ENCODE results near the gene BCAS3. TPM values are rescaled to one million over a fixed set of nuclear protein-coding genes. Genes with fewer than 3 reads are reported as not detected.

The BCAS3 gene
- total and polyA plus RNA-seq, 5 donors from 2014 or later: 29.7 to 59.1 (median 33.9) TPM

DNA sequence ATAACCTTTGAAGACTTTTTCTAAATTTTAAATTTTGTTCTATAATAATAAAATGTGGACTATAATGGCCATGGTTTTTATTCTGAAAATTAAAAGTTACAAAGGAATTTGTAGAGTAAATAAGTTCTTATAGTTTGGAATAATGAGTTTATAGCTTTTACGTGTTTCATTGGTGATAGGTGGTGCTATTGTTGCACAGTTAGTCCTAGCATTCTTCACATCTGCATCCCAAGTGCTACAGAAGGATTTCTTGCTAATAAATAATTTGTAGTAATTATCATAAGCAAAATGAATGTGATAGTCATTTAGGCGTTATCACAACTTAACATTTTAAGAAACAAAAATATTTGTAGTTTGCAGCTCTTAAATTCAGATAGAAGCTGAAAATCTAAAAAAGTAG, 67.9 kb downstream of the BCAS3 start:
- H3K4me3 ChIP-seq (ENCODE audit: low read depth, low read length): no peak overlapping the region
- Mint-ChIP-seq H3K9me3 (peaks cover 0 to under 1% (median 0%) of the 10 kb centered on the region in 7 donors), H3K27me3 (no peaks in the 10 kb centered on the region), H3K36me3 (peaks cover 23% of the 10 kb centered on the region), H3K4me3 (no peak overlapping the region), H3K27ac (no peak overlapping the region), H3K4me1 (peaks cover 0 to 8% (median 7%) of the 10 kb centered on the region in 4 donors)
- H3K27me3 ChIP-seq (ENCODE audit: control insufficient read depth, insufficient read depth, low read length): no peaks in the 10 kb centered on the region
- H3K27ac ChIP-seq (ENCODE audit: insufficient read depth, low read length, poor library complexity, severe bottlenecking): no peak overlapping the region
- ATAC-seq (ENCODE audit: low read depth in 2 of 2) (no peak), DNase-seq (no peak)
- no peaks in the 10 kb centered on the region for H3K4me1 ChIP-seq (ENCODE audit: control insufficient read depth, insufficient read depth, low read length, poor library complexity, severe bottlenecking)
- H3K36me3 ChIP-seq (ENCODE audit: control insufficient read depth, insufficient read depth, low read length): peaks cover 4% of the 10 kb centered on the region
- peaks cover 0 to 2% of the 10 kb centered on the region in 2 experiments for H3K9me3 ChIP-seq (ENCODE audit: control insufficient read depth in 2 of 2, low read length in 2 of 2)

DNA sequence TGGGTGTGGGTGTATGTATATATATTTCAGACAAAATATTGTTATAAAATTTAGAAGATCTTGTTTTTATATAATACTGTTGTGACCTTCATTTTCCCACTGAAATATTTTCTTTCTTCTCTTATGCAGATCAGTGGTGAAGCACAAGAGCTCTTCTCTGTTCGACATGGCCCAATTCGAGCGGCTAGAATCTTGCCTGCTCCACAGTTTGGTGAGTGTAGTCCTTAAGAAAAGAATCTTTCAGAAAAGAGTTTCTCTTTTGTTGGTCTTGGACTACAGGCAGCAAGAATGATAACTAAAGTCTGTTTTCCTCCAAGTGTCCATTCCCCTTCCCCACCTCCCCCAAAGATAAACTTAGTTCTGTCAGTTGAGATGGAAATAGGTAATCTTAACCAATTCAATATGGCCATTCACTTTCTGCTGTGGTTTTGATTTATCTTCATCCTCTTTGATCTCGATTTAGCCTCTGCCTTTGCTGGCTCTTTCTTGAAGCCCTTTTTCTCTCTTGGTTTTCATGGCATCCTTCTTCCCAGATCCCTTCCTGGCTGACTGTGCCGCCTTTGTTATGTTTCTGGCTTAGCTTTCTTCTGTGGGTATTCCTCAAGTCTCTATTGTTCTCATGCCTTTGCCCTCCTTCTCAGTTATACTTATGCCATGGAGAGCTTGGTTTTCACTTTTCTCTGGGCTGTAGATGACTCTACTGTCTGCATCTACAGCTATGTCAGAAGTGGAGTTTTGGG, 69.6 kb downstream of the BCAS3 start:
- Histone ChIP-seq H3K4me1 (ENCODE audit: control insufficient read depth, insufficient read depth, low read length, poor library complexity, severe bottlenecking) (no peaks in the 10 kb centered on the region), H3K9me3 (ENCODE audit: control insufficient read depth in 2 of 2, low read length in 2 of 2) (peaks cover 0 to 5% of the 10 kb centered on the region in 2 experiments), H3K27me3 (ENCODE audit: control insufficient read depth, insufficient read depth, low read length) (no peaks in the 10 kb centered on the region), H3K4me3 (ENCODE audit: low read depth, low read length) (no peak overlapping the region), H3K27ac (ENCODE audit: insufficient read depth, low read length, poor library complexity, severe bottlenecking) (no peak overlapping the region), H3K36me3 (ENCODE audit: control insufficient read depth, insufficient read depth, low read length) (peaks cover 4% of the 10 kb centered on the region)
- ATAC-seq (ENCODE audit: low read depth in 2 of 2) (no peak), DNase-seq (no peak)
- H3K27me3 Mint-ChIP-seq: no peaks in the 10 kb centered on the region
- peak overlapping the region in 1 of 3 donors; percentile 66 for H3K27ac Mint-ChIP-seq
- H3K4me1 Mint-ChIP-seq: peaks cover 0 to 9% (median 7%) of the 10 kb centered on the region in 4 donors
- peaks cover 0 to 3% (median 0%) of the 10 kb centered on the region in 7 donors for H3K9me3 Mint-ChIP-seq
- no peak overlapping the region for H3K4me3 Mint-ChIP-seq
- H3K36me3 Mint-ChIP-seq: peaks cover 22% of the 10 kb centered on the region

DNA sequence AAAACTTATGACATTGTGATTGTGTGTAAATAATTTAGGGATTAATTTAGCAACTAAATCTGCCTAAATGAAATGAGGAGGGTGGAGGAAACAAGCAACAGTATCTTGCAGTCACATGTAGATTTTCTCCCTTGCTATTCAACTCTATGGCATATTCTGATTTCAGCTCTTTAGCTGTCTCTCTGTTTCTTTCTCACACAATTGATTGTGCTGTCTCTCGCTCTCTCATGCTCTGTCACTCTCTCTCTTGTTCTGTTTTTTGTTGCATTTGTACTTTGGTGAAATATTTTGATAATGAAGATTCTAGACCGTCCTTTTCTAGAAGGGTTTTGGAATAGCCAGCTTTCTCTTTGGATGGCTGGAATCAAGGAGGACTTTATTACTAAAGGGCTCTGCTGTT, 70.6 kb downstream of the BCAS3 start:
- no peak overlapping the region for H3K27ac Mint-ChIP-seq

DNA sequence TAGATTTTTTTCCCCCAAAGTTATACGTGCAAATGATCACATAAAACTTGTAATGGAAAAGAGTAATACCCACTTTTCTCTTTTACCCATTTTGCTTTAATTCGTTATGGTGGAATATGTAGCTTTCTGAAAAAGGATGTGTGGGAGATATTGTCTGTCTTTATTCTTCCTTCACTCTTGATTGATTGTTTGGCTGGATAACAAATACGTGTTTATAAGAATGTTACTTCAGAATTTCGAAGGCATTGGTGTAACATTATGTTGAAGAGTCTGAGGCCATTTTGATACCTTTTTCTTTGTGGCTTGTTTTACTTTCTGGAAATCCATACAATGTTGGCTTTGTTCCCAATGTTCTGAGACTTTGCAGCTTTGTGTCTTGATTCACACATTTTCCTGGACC, 71.4 kb downstream of the BCAS3 start:
- no peak overlapping the region for H3K27ac Mint-ChIP-seq
- no peak overlapping the region for H3K4me3 Mint-ChIP-seq
- peaks cover 23% of the 10 kb centered on the region for H3K36me3 Mint-ChIP-seq
- Histone ChIP-seq H3K27me3 (ENCODE audit: control insufficient read depth, insufficient read depth, low read length) (no peaks in the 10 kb centered on the region), H3K4me3 (ENCODE audit: low read depth, low read length) (no peak overlapping the region), H3K9me3 (ENCODE audit: control insufficient read depth in 2 of 2, low read length in 2 of 2) (peaks cover 0 to 5% of the 10 kb centered on the region in 2 experiments), H3K27ac (ENCODE audit: insufficient read depth, low read length, poor library complexity, severe bottlenecking) (no peak overlapping the region), H3K36me3 (ENCODE audit: control insufficient read depth, insufficient read depth, low read length) (peaks cover 4% of the 10 kb centered on the region), H3K4me1 (ENCODE audit: control insufficient read depth, insufficient read depth, low read length, poor library complexity, severe bottlenecking) (no peaks in the 10 kb centered on the region)
- ATAC-seq (ENCODE audit: low read depth in 2 of 2) (no peak), DNase-seq (no peak)
- no peaks in the 10 kb centered on the region for H3K27me3 Mint-ChIP-seq
- H3K9me3 Mint-ChIP-seq: peaks cover 0 to 3% (median 0%) of the 10 kb centered on the region in 7 donors
- H3K4me1 Mint-ChIP-seq: peaks cover 0 to 9% (median 3%) of the 10 kb centered on the region in 4 donors

More for the DNA sequence above, 70.6 kb downstream of the BCAS3 start:
- peaks cover 22% of the 10 kb centered on the region for H3K36me3 Mint-ChIP-seq
- Histone ChIP-seq H3K27me3 (ENCODE audit: control insufficient read depth, insufficient read depth, low read length) (no peaks in the 10 kb centered on the region), H3K27ac (ENCODE audit: insufficient read depth, low read length, poor library complexity, severe bottlenecking) (no peak overlapping the region), H3K36me3 (ENCODE audit: control insufficient read depth, insufficient read depth, low read length) (peaks cover 4% of the 10 kb centered on the region), H3K4me1 (ENCODE audit: control insufficient read depth, insufficient read depth, low read length, poor library complexity, severe bottlenecking) (no peaks in the 10 kb centered on the region), H3K4me3 (ENCODE audit: low read depth, low read length) (no peak overlapping the region), H3K9me3 (ENCODE audit: control insufficient read depth in 2 of 2, low read length in 2 of 2) (peaks cover 0 to 5% of the 10 kb centered on the region in 2 experiments)
- H3K9me3 Mint-ChIP-seq: peaks cover 0 to 3% (median 0%) of the 10 kb centered on the region in 7 donors
- no peak for ATAC-seq (ENCODE audit: low read depth in 2 of 2)
- no peaks in the 10 kb centered on the region for H3K27me3 Mint-ChIP-seq
- H3K4me1 Mint-ChIP-seq: peaks cover 0 to 9% (median 7%) of the 10 kb centered on the region in 4 donors
- no peak overlapping the region for H3K4me3 Mint-ChIP-seq
- DNase-seq: no peak

DNA sequence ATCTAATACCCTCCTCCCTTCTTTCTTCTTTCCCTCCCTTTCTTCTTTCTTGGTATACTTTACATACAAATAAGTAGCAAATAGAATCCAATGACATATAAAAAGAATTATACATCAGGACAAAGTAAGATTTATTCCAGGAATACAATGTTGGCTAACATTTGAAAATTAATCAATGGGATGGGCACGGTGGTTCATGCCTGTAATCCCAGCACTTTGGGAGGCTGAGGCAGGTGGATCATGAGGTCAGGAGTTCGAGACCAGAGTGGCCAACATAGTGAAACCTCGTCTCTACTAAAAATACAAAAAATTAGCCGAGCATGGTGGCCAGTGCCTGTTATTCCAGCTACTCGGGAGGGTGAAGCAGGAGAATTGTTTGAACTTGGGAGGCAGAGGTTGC, 72.1 kb downstream of the BCAS3 start:
- H3K27ac Mint-ChIP-seq: no peak overlapping the region
- no peak overlapping the region for H3K27ac ChIP-seq (ENCODE audit: insufficient read depth, low read length, poor library complexity, severe bottlenecking)
- DNase-seq: no peak
- H3K36me3 ChIP-seq (ENCODE audit: control insufficient read depth, insufficient read depth, low read length): peaks cover 4% of the 10 kb centered on the region
- ATAC-seq (ENCODE audit: low read depth in 2 of 2): no peak
- no peak overlapping the region for H3K4me3 ChIP-seq (ENCODE audit: low read depth, low read length)
- H3K9me3 Mint-ChIP-seq: peaks cover 0 to 3% (median 0%) of the 10 kb centered on the region in 7 donors
- no peaks in the 10 kb centered on the region for H3K4me1 ChIP-seq (ENCODE audit: control insufficient read depth, insufficient read depth, low read length, poor library complexity, severe bottlenecking)
- H3K27me3 Mint-ChIP-seq: no peaks in the 10 kb centered on the region
- no peak overlapping the region for H3K4me3 Mint-ChIP-seq
- no peaks in the 10 kb centered on the region for H3K27me3 ChIP-seq (ENCODE audit: control insufficient read depth, insufficient read depth, low read length)
- H3K9me3 ChIP-seq (ENCODE audit: control insufficient read depth in 2 of 2, low read length in 2 of 2): peaks cover 0 to 5% of the 10 kb centered on the region in 2 experiments
- peaks cover 0 to 9% (median 4%) of the 10 kb centered on the region in 4 donors for H3K4me1 Mint-ChIP-seq
- peaks cover 25% of the 10 kb centered on the region for H3K36me3 Mint-ChIP-seq

DNA sequence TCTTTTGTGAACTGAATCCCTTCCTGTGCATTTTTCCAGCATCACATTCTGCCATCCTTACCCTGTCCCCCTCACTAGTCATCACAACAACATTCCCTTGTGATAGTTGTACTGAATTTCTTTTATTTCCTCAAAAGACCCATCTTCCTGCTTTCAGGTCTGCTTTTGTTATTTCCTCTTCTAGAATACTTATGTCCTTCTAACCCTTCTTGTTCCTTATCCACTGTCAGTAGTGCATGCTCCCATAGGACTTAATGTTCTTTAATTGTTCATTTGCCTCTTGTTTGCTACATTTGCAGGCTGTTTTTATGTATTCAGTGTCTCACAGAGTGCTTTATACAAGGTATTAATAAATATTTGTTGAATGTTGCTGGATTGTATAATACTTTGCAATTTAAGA, 73.0 kb downstream of the BCAS3 start:
- peaks cover 0 to 5% of the 10 kb centered on the region in 2 experiments for H3K9me3 ChIP-seq (ENCODE audit: control insufficient read depth in 2 of 2, low read length in 2 of 2)
- no peak for DNase-seq
- H3K4me3 Mint-ChIP-seq: no peak overlapping the region
- no peak overlapping the region for H3K4me3 ChIP-seq (ENCODE audit: low read depth, low read length)
- H3K4me1 Mint-ChIP-seq: peaks cover 0 to 9% (median 5%) of the 10 kb centered on the region in 4 donors
- peak overlapping the region in 1 of 3 donors; percentile 2 for H3K27ac Mint-ChIP-seq
- H3K27ac ChIP-seq (ENCODE audit: insufficient read depth, low read length, poor library complexity, severe bottlenecking): no peak overlapping the region
- ATAC-seq (ENCODE audit: low read depth in 2 of 2): no peak
- H3K4me1 ChIP-seq (ENCODE audit: control insufficient read depth, insufficient read depth, low read length, poor library complexity, severe bottlenecking): no peaks in the 10 kb centered on the region
- H3K27me3 ChIP-seq (ENCODE audit: control insufficient read depth, insufficient read depth, low read length): no peaks in the 10 kb centered on the region
- H3K36me3 ChIP-seq (ENCODE audit: control insufficient read depth, insufficient read depth, low read length): peaks cover 4% of the 10 kb centered on the region
- H3K36me3 Mint-ChIP-seq: peaks cover 25% of the 10 kb centered on the region
- peaks cover 0 to 3% (median 0%) of the 10 kb centered on the region in 7 donors for H3K9me3 Mint-ChIP-seq
- H3K27me3 Mint-ChIP-seq: no peaks in the 10 kb centered on the region

DNA sequence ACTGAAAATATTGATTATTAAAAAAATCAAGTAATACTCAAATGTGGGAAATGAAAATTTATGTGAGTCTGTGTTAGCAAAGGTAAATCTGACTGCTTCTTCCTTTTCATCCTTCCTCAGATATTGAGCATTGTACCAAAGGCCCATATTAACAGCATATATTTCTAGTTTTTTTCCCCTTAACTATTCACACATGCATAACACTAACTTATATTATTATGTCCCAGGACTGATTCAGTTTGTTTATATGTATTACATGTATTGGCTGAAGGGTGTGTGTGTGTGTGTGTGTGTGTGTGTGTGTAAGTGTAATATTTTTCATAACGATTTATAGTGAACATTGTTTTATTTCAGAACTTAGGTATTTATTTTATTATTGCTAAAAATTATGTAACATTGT, 74.2 kb downstream of the BCAS3 start:
- Mint-ChIP-seq H3K4me3 (no peak overlapping the region), H3K4me1 (peaks cover 0 to 9% (median 5%) of the 10 kb centered on the region in 4 donors), H3K9me3 (peaks cover 0 to 3% (median 0%) of the 10 kb centered on the region in 7 donors), H3K27me3 (no peaks in the 10 kb centered on the region), H3K27ac (no peak overlapping the region), H3K36me3 (peaks cover 30% of the 10 kb centered on the region)
- Histone ChIP-seq H3K27me3 (ENCODE audit: control insufficient read depth, insufficient read depth, low read length) (no peaks in the 10 kb centered on the region), H3K9me3 (ENCODE audit: control insufficient read depth in 2 of 2, low read length in 2 of 2) (peaks cover 0 to 5% of the 10 kb centered on the region in 2 experiments), H3K36me3 (ENCODE audit: control insufficient read depth, insufficient read depth, low read length) (peaks cover 4% of the 10 kb centered on the region), H3K4me1 (ENCODE audit: control insufficient read depth, insufficient read depth, low read length, poor library complexity, severe bottlenecking) (no peaks in the 10 kb centered on the region), H3K27ac (ENCODE audit: insufficient read depth, low read length, poor library complexity, severe bottlenecking) (no peak overlapping the region), H3K4me3 (ENCODE audit: low read depth, low read length) (no peak overlapping the region)
- DNase-seq: no peak
- ATAC-seq (ENCODE audit: low read depth in 2 of 2): no peak
